Measurements from ENCODE around the gene MARK1. TPM values are rescaled to one million over a fixed set of nuclear protein-coding genes. Genes with fewer than 3 reads are reported as not detected.

Gene MARK1
- total and polyA plus RNA-seq, 9 donors: 1.2 to 8.1 (median 2.8) TPM

- no peaks in the 10 kb centered on the region for H3K27me3 ChIP-seq
- WGBS, 3 donors: 45 to 52% (median 50%) methylated on average over 7 of the region's 7 CpGs
- no peaks in the 10 kb centered on the region for H3K36me3 ChIP-seq
- no peak overlapping the region for H3K4me3 ChIP-seq
- peaks cover 3% of the 10 kb centered on the region for H3K4me1 ChIP-seq (ENCODE audit: insufficient read depth)
- intact Hi-C loops (cut with DNase I): no loop called here
- TF ChIP-seq EP300 (IDR thresholded peaks at IDR 0.05) (no peak), POLR2A (IDR thresholded peaks at IDR 0.05) (no peak)
- no peak for DNase-seq
- no peaks in the 10 kb centered on the region for H3K9me3 ChIP-seq
- H3K27ac ChIP-seq: no peak overlapping the region
Measured at GRCh38 chr1:220526294-220526693, 1.6 kb upstream of the MARK1 start.

GRCh38 chr1:220527279-220527907, 543 bp upstream of the MARK1 start:
- DNase-seq: peak in 1 of 5 donors; percentile 21
- no peaks in the 10 kb centered on the region for H3K9me3 ChIP-seq
- peaks cover 3% of the 10 kb centered on the region for H3K4me1 ChIP-seq (ENCODE audit: insufficient read depth)
- H3K27me3 ChIP-seq: no peaks in the 10 kb centered on the region
- H3K4me3 ChIP-seq: peak overlapping the region; percentile 55
- intact Hi-C loops (cut with DNase I): no loop called here
- TF ChIP-seq POLR2A (IDR thresholded peaks at IDR 0.05) (no peak), EP300 (IDR thresholded peaks at IDR 0.05) (no peak), CTCF (IDR thresholded peaks at IDR 0.05) (no peak)
- 0 to 1% (median 1%) methylated on average over 23 of the region's 23 CpGs for WGBS, 3 donors
- no peaks in the 10 kb centered on the region for H3K36me3 ChIP-seq
- no peak overlapping the region for H3K27ac ChIP-seq

GRCh38 chr1:220528679-220529501, 954 bp downstream of the MARK1 start:
- H3K36me3 ChIP-seq: no peaks in the 10 kb centered on the region
- no peaks in the 10 kb centered on the region for H3K9me3 ChIP-seq
- intact Hi-C loops (cut with DNase I): no loop called here
- H3K27me3 ChIP-seq: no peaks in the 10 kb centered on the region
- peak overlapping the region; percentile 31 to 71 for H3K27ac ChIP-seq
- TF ChIP-seq CTCF (IDR thresholded peaks at IDR 0.05) (no peak), EP300 (IDR thresholded peaks at IDR 0.05) (no peak), POLR2A (IDR thresholded peaks at IDR 0.05) (no peak)
- H3K4me1 ChIP-seq (ENCODE audit: insufficient read depth): peaks cover 3% of the 10 kb centered on the region
- DNase-seq: peak in 2 of 5 donors; percentile 10 to 16
- WGBS, 3 donors: 1 to 3% (median 2%) methylated on average over 34 to 55 of the region's 55 CpGs
- peak overlapping the region; percentile 55 for H3K4me3 ChIP-seq

GRCh38 chr1:220529521-220530020, 1.6 kb downstream of the MARK1 start:
- Histone ChIP-seq H3K27me3 (no peaks in the 10 kb centered on the region), H3K9me3 (no peaks in the 10 kb centered on the region), H3K27ac (no peak overlapping the region), H3K4me3 (peak overlapping the region; percentile 55), H3K4me1 (ENCODE audit: insufficient read depth) (peaks cover 3% of the 10 kb centered on the region), H3K36me3 (no peaks in the 10 kb centered on the region)
- DNase-seq: no peak
- 39% methylated on average over 6 of the region's 6 CpGs for WGBS, 3 donors
- intact Hi-C loops (cut with DNase I): no loop called here
- TF ChIP-seq EP300 (IDR thresholded peaks at IDR 0.05) (no peak), CTCF (IDR thresholded peaks at IDR 0.05) (no peak), POLR2A (IDR thresholded peaks at IDR 0.05) (no peak)

Data from ovary (tissue), 9 donors.